Medulla oblongata (tissue), 1 donor: ENCODE data around the gene TELO2.
A peak's percentile ranks its signal among the peaks of the same experiment; 100 is the strongest.
"Not testable (repeated sequence)": the region's sequence is repeated elsewhere in the genome, so short reads cannot be mapped to it uniquely, and the experiment has no call there.

ENCODE experiments used
- DNase-seq: peaks from one replicate; pipeline ENCODE4 v3.0.0-alpha.2; 2015; ENCODE audit errors: extremely low spot score

The TELO2 gene

DNA sequence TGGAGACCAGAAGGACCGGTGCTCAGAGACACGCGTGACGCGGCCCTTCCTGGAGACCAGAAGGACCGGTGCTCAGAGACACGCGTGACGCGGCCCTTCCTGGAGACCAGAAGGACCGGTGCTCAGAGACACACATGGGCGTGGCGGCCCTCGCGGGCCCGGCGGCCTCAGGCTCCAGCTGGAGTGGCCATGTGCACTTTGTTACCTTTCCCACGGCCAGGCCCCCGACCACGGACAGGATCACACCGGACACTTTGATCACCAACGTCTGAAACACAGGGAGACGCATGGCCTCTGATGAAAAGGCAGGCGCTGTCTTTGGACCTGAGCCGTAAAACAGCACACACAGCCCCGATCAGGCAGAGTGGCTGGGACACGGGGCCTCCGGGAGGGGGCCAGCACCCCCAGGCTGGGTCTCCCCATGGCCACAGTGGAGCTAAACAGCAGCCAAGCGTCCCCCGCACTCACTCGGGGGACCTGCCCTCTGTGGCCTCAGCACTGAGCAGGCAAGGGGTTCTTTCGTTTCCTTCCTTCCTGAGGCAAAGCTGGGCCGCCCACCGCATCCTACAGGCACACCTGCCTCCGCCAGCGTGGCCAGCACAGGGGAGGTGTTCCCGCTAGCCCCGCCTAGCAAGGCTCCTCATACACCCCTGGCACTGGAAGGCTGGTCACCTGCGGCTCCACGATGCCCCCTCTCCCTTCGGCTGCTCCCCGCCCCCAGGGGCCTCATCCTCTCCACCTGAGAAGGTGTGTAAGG, 35.5 kb upstream of the TELO2 start:
- no peak for DNase-seq

DNA sequence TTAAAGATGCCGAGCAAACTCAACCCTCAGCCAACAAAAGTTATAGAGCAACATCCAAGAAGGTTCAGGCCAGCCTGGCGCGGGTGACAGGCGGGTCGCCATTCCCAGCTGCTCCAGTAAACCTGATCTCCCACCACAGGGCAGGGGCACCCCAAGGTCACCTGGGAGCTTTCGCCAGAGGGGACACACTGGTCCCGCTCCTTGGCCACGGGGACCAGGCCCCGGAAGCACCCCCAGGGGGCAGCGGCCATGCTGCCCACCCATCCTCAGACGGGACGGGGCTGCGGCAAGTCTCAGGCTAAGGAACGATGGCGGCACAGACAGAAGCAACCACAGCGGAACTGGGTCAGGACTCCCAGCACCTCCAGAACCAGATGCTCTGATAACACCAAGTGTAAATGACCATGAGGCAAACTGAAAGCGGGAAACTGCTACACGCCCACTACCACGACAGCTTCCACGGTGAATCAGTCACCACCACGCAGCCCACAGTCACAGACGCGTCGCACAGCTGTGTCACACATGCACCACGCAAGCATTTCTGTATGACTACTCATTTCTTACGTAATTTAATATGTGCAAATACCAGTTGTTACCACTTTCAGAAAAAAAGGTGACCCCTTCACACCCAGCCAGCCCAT, 34.7 kb upstream of the TELO2 start:
- no peak for DNase-seq

- DNase-seq = no peak
Observed at GRCh38 chr16:1458977-1459341, 34.2 kb upstream of the TELO2 start.

DNA sequence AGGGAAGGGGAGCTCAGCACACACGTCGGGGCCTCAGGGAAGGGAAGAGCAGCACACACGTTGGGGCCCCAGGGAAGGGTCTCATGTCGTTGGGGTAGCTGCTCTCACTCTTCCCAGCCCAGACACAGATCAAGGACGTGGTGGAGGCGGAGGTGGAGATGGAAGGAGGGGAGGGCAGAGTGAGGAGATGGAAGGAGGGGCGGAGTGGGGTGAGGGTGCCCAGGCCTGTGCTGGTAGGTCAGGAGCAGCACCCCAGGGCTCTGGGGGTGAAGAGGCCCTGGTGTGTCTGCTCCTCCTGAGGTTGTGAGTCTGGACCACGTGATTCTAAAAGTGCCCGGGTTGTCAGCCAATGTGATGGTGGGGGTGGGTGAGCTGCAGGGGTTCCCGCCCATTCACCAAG, 33.2 kb upstream of the TELO2 start:
- no peak for DNase-seq

GRCh38 chr16:1460602-1461138, 32.5 kb upstream of the TELO2 start:
- no peak for DNase-seq

DNA sequence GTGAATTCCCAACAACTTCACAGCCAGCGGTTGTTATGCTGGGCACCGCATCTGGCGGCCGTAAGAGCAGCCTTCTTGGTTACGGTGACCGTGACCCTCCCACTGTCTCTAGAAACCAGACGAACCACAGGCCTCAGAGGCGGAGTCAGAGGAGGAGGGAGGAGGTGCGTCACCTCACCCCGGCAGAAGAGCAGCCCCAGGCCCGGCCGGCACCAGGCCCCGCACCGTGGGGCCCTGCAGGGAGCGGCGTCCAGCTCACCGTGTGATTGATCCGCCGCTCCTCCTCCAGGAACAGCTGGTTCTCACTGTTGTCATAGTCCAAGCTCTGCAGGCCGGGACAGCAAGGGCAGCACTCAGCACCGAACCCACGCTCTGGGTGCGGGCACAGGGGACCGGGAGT, 32.0 kb upstream of the TELO2 start:
- DNase-seq = no peak

- DNase-seq = no peak
Observed at GRCh38 chr16:1464196-1464893, 28.8 kb upstream of the TELO2 start.

DNA sequence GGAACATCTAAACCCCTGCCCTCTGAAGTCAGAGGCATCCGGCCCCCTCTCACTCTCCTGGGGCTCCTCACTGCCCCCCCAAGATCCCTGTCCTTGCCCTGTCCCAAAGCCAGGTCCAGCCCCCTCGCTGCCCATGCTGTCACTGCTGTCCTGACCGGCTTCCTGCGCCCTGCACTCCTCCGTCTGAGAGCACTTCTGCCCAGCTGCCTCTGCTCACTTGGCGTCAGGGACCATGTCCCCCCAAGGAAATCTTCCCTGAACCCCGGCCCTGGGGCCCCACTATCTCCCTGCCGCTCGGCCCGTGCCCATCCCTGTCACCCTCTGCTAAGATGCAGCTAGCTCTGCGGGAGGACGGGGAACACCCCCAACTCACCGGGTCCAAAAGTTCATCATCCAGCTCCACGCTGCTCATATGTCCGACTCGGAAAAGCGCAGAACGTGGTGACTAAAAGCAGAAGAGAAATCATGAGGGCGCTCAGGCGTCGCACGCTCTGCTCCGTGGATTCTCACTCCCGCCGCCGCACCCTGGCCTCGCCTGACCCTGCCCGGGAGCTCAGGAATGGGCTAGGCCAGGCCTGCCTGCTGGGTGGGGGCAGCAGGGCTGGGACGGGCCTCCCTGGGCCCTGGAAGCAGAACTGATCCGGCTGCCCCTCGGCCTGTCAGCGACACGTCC, 28.1 kb upstream of the TELO2 start:
- no peak for DNase-seq

- no peak for DNase-seq
Observed at GRCh38 chr16:1465567-1465915, 27.6 kb upstream of the TELO2 start.

DNA sequence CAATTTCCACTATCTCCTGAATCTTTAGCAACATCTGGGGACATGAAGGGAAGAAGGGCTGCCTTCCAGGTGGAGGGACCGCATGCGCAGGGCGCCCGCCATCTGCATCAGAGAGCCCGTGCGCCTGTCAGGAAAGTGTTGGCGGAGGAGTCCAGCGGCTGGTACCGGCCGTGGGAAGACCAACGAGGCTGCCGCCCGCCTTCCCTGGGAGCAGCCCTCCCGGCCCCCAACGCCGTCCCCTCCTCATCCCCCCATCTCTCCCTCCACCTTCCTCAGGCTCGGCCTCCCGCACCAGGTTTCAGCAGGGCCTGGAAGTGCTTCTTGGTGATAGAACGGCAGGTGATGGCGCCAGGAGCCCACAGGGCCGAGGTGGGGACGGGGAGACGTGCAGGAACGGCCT, 27.1 kb upstream of the TELO2 start:
- DNase-seq = no peak

DNA sequence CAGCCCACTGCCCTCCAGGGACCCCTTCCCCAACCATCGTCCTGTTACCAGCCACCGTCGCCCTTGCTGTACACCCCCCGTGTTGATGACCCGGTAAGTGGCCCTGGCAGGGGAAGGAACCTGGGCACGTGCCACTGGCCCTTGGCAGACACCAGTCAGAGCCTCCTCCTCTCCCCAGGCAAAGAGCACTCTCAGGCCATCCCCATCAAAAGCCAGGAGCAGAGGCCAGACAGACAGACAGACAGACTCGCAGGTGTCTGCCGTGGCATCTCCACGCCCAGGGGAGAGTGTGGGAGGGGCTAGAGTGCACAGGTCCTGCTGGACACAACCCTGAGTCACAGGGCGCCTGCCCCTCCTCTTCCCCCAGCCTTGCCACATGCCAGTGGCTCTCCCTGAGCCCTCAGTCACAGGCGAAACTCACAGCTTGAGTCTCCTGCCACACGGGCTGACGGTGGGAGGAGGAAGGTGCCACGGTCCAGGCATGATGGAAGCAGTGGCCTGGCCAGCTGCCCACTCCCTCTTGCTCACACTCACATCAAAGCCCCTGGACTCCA, 26.1 kb upstream of the TELO2 start:
- no peak for DNase-seq

GRCh38 chr16:1468426-1468810, 24.7 kb upstream of the TELO2 start:
- no peak for DNase-seq

GRCh38 chr16:1469141-1469540, 24.0 kb upstream of the TELO2 start:
- not testable (repeated sequence) for DNase-seq

DNA sequence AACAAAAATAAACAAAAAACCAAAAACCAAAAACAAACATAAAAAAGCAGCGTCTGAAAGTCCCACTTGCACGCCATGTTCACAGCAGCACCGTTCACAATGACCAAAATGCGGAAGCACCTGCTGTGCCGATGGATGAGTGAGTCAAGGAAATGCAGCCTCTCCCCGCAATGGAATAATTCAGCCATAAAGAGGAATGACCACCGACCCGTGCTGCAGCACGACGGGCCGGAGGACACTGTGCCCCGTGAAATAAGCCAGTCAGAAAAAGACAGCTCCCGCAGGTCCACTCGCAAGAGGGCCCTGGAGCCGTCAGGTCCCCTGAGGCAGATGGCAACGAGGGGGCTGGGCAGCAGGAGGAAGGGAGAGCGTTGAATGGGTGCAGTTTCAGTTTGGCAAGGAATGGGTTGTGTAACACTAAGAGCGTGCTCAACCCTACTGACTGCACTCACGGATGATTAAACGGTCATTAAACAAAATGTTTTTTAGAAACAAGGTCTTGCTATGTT, 23.4 kb upstream of the TELO2 start:
- DNase-seq = no peak

DNA sequence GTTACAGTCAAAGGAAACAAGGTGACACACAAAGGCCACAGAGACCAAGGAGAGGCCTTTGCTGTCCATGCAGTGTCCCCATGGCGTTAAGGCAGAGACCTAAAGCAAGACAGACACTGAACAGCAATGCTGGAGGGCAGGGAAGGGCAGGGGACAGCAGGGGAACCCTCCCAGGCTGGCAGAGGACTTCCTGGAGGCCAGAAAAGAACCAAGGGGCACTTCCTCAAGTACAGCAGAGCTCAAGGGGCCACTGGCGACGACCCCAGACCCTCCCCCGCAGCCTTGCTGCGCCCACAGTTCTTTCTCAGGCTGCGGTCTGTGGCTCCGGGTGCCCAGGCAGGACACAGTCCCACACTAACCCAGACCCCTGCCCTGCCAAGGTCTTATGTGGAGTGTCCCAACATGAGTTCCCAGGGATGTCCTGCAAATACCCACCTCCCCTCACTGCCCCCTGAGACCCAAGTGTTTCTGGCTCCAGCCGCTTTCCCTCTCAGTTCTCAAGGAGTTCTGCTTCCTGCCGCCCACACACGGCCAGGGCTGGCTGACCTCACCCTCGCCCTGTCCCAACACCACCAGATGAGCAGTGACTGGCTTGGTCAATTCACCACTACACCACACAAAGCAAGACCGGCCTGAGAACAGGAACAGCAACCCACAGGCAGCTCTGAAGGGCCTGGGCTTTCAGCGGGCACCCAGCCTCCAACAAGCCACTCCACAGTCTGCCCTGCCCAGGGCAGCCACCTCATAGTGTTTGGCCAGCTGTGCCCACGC, 22.5 kb upstream of the TELO2 start:
- DNase-seq = no peak

DNA sequence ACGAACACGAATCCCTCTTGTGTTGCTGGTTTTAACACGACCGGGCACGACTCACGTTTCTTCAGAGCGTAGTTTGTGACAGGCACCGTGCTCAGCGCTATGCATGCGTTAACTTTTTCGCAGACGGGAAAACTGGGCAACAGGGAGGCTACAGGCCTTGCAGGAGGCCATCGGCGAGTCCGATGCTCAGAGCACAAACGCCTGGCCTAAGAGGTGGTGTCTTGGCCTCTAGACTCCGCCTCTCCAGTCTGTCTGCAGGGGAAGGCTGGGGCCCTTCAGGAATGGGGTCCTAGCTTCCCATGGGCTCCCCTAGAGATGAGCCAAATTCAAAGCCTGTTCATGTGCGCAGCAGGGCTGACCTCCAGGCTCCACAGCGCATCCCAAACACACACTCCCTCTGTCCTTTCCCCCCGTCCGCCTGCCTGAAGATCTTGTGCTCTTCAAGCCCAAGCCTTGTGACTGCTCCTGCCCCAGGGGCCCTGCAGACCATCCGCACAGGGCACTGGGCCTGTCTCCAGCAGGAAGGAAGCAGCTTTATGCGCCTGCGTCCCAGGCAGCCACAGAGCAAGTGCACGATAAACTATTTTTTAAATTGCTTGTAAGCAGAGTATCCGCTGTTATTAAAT, 21.5 kb upstream of the TELO2 start:
- DNase-seq = no peak

GRCh38 chr16:1472974-1473373, 20.2 kb upstream of the TELO2 start:
- no peak for DNase-seq

DNA sequence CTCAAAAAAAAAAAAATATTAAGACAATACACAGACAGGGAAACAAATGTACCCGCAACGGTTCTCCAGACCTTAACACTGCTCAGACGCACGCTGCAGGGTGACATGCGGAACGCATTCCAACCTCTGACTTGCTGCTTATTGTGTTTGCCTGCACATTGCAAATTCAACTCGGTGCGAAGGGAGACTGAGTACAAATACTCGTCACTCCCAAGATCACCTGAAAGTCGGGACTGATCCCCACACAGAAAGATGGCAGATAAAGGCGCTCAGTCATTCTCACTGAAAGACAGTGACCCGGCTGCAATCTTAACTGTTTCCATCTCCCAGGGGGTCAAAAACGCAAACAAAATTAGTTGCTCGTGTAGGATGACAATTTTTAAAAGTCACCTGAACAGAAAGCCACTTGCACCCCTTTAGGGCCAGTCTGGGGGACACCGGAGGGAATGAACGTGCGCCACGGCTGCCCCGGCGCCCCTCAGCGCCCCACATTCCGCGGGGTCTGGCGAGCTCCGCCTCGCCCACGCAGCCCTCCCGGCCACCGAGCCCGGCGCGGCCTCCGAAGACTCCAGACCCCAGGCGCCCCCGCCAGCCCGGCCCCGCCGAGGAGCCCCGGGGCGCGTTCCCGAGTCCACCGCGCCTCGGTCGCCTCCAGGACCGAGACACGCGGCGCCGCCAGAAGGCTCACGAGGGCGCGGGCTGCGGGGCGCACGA, 18.9 kb upstream of the TELO2 start:
- DNase-seq = no peak

- peak; percentile 80 for DNase-seq
Observed at GRCh38 chr16:1474796-1475551, 18.2 kb upstream of the TELO2 start, which contains the start of gene CLCN7. TSS of gene CLCN7 (minus strand) at chr16:1475028. CDS start at chr16:1474974, 54 bp downstream.
